Panc1 (cell line): Measurements from ENCODE around the gene FANCC. TPM values are rescaled to one million over a fixed set of nuclear protein-coding genes. Genes with fewer than 3 reads are reported as not detected.

ENCODE experiments used
- ATAC-seq: fragments of 200-7000 bp; cut with Tn5 transposase; 2 replicates; pipeline ENCODE4 v1.9.1; 2020; ENCODE audit warnings: mild to moderate bottlenecking, moderate library complexity
- BruUV-seq: library from RNA; stranded (reverse); fragments of 400-500 nt; replicated peaks from 2 replicates; lab custom pipeline; 2021; lab: Mats Ljungman, UMichigan
- CTCF ChIA-PET: fragments of 300-600 bp; sonication (Branson Sonifier 250); formaldehyde crosslinking; loops from one replicate; lab custom pipeline; 2022; ENCODE audit warnings: antibody characterized with exemption; lab: Charles Lee
- POLR2A ChIA-PET: fragments of 300-600 bp; sonication (Branson Sonifier 250); formaldehyde crosslinking; loops from one replicate; lab custom pipeline; 2022; ENCODE audit warnings: antibody characterized with exemption; lab: Charles Lee
- DNase-seq: peaks from one replicate; pipeline ENCODE4 v3.0.0-alpha.2; 2010; ENCODE audit warnings: low read depth, low spot score
- H3K27ac ChIP-seq: 2 replicates; pipeline ENCODE4 v1.5.1; 2011; ENCODE audit warnings: mild to moderate bottlenecking, low read length, inconsistent platforms
- H3K27me3 ChIP-seq: fragments of 200-500 bp; sonication (Bioruptor generic); 2 replicates; pipeline ENCODE4 v1.6.0; 2014; ENCODE audit warnings: low read length, inconsistent platforms; ENCODE audit not compliant: control insufficient read depth, insufficient read depth
- H3K36me3 ChIP-seq: fragments of 200-500 bp; sonication (Bioruptor generic); 2 replicates; pipeline ENCODE4 v1.5.1; 2014; ENCODE audit warnings: inconsistent platforms, mild to moderate bottlenecking, low read length, moderate library complexity; ENCODE audit not compliant: control insufficient read depth, insufficient read depth
- H3K4me1 ChIP-seq: 2 replicates; pipeline ENCODE4 v1.5.1; 2011; ENCODE audit warnings: inconsistent platforms, mild to moderate bottlenecking, low read length, moderate library complexity; ENCODE audit not compliant: control insufficient read depth, insufficient read depth
- H3K4me3 ChIP-seq, 2 experiments: 2 replicates each; pipeline ENCODE4 v1.5.1; 2011 to 2012; ENCODE audit warnings: low read depth in 2 of 2, low read length in 2 of 2, mild to moderate bottlenecking in 2 of 2, inconsistent platforms in 1 of 2, moderate library complexity in 1 of 2
- H3K9me3 ChIP-seq: fragments of 200-500 bp; sonication (Bioruptor generic); 2 replicates; pipeline ENCODE4 v1.5.1; 2014; ENCODE audit warnings: low read depth, mild to moderate bottlenecking, inconsistent platforms, low read length, moderate library complexity; ENCODE audit not compliant: control insufficient read depth, insufficient read depth
- POLR2AphosphoS5 ChIP-seq: IDR thresholded peaks from 2 replicates; pipeline ENCODE4 v1.6.1; 2012; ENCODE audit warnings: mild to moderate bottlenecking, low read depth, low read length, moderate library complexity
- REST ChIP-seq, 2 experiments: IDR thresholded peaks; 2 replicates each; pipeline ENCODE4 v1.6.1; 2011 to 2012; ENCODE audit warnings: low read depth in 2 of 2, control low read depth in 1 of 2, low read length in 1 of 2, mild to moderate bottlenecking in 1 of 2, moderate library complexity in 1 of 2; ENCODE audit not compliant: insufficient read depth in 1 of 2
- SIN3A ChIP-seq: IDR thresholded peaks from 2 replicates; pipeline ENCODE4 v1.6.1; 2012; ENCODE audit warnings: low read depth, mild to moderate bottlenecking, low read length, moderate library complexity, borderline replicate concordance; ENCODE audit not compliant: insufficient read depth
- TCF7L2 ChIP-seq: IDR thresholded peaks from 2 replicates; pipeline ENCODE4 v1.6.1; 2011; ENCODE audit warnings: mild to moderate bottlenecking, low read depth, low read length, inconsistent platforms
- in situ Hi-C: cut with HindIII; loops from 2 replicates; pipeline ENCODE4 v1.10.0; 2016; ENCODE audit warnings: low sequenced_read_pairs, low pct_unique_long_range_greater_than_20kb
- intact Hi-C: fragments of 100-400 bp; cut with micrococcal nuclease; formaldehyde crosslinking; loops from one replicate; pipeline ENCODE4 v1.10.0; 2022; ENCODE audit not compliant: unreplicated experiment
- total RNA-seq: library from RNA; stranded (reverse); gene quantifications from one replicate; pipeline ENCODE4 v1.2.1, GENCODE V29; 2021; ENCODE audit not compliant: unreplicated experiment
- TF ChIP-seq, protein P1 (sequence below): fragments of 450-650 bp; IDR thresholded peaks from 2 replicates; pipeline ENCODE4 v1.5.1; 2017; ENCODE audit warnings: mild to moderate bottlenecking

Gene FANCC
- total RNA-seq, 1 experiment from 2014 or later, result 17.8 TPM

DNA sequence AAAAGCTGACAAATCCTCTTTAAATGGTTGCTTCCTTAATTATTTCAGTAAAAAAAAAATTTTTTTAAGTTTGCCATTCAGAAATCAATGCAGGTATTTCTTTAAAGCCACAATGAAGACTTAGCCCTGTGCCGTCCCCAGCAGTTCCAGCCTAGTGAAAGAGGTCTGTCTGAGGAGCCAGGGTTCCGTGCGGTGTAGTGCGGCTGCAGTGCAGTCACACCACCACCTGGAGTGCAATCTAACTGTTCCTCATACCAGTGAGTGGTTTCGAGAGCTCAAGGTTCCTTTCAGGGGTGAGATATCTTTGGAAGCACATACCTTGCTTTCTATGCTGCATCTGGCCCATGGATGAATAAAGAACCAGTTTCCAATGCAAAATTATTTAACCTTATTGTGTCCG is 87.5 kb downstream of the FANCC start:
- Histone ChIP-seq H3K9me3 (no peaks in the 10 kb centered on the region), H3K36me3 (no peaks in the 10 kb centered on the region), H3K27me3 (no peaks in the 10 kb centered on the region), H3K27ac (no peak overlapping the region), H3K4me3 (no peak overlapping the region), H3K4me1 (no peaks in the 10 kb centered on the region)
- ChIA-PET CTCF (no interaction called here), POLR2A (no interaction called here)
- in situ Hi-C loops (no loop called here), intact Hi-C loops (no loop called here)
- no peak for TF ChIP-seq SIN3A
- TF ChIP-seq REST (IDR thresholded peaks at IDR 0.05; ENCODE audit: insufficient read depth in 1 of 2, low read depth in 2 of 2, low read length in 1 of 2), result no peak
- TF ChIP-seq POLR2AphosphoS5, result no peak
- TF ChIP-seq, protein P1, sequence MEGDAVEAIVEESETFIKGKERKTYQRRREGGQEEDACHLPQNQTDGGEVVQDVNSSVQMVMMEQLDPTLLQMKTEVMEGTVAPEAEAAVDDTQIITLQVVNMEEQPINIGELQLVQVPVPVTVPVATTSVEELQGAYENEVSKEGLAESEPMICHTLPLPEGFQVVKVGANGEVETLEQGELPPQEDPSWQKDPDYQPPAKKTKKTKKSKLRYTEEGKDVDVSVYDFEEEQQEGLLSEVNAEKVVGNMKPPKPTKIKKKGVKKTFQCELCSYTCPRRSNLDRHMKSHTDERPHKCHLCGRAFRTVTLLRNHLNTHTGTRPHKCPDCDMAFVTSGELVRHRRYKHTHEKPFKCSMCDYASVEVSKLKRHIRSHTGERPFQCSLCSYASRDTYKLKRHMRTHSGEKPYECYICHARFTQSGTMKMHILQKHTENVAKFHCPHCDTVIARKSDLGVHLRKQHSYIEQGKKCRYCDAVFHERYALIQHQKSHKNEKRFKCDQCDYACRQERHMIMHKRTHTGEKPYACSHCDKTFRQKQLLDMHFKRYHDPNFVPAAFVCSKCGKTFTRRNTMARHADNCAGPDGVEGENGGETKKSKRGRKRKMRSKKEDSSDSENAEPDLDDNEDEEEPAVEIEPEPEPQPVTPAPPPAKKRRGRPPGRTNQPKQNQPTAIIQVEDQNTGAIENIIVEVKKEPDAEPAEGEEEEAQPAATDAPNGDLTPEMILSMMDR, result no peak
- TF ChIP-seq TCF7L2, result no peak
- no TSS peak for BruUV-seq
- DNase-seq (no peak), ATAC-seq (no peak)

GRCh38 chr9:95229230-95229915 is 88.1 kb downstream of the FANCC start:
- Histone ChIP-seq H3K4me1 (no peaks in the 10 kb centered on the region), H3K27ac (no peak overlapping the region), H3K9me3 (no peaks in the 10 kb centered on the region), H3K27me3 (no peaks in the 10 kb centered on the region), H3K4me3 (no peak overlapping the region), H3K36me3 (no peaks in the 10 kb centered on the region)
- TF ChIP-seq REST (IDR thresholded peaks at IDR 0.05; ENCODE audit: insufficient read depth in 1 of 2, low read depth in 2 of 2, low read length in 1 of 2) (no peak), POLR2AphosphoS5 (no peak), TCF7L2 (no peak), SIN3A (no peak)
- TF ChIP-seq, protein P1, result no peak
- POLR2A ChIA-PET, result no interaction called here
- in situ Hi-C loops (no loop called here), intact Hi-C loops (no loop called here)
- no peak for DNase-seq
- CTCF ChIA-PET, result no interaction called here
- BruUV-seq, result no TSS peak
- ATAC-seq, result no peak
